ENCODE results near the gene DCAF11. TPM values are rescaled to one million over a fixed set of nuclear protein-coding genes. Genes with fewer than 3 reads are reported as not detected.
A peak's percentile ranks its signal among the peaks of the same experiment; 100 is the strongest.

DCAF11 gene
- total and polyA plus RNA-seq, 2 of the 13 experiments (the other 11 are each of a cell fraction or from before 2014, with no cell fraction given), result 150 to 257 TPM

- TF ChIP-seq ZNF567 (CRISPR knock-in tag; IDR thresholded peaks at IDR 0.05; ENCODE audit: borderline replicate concordance) (0 out of 2 replicates have a peak, but pooled peaks have one; percentile 2), ZFP36 (IDR thresholded peaks at IDR 0.05; ENCODE audit: borderline replicate concordance, low read depth, low read length, partially characterized antibody) (no peak), HHEX (CRISPR knock-in tag; IDR thresholded peaks at IDR 0.05) (no peak), NFRKB (IDR thresholded peaks at IDR 0.05) (no peak), RXRA (CRISPR knock-in tag; IDR thresholded peaks at IDR 0.05) (peak; percentile 19; the same call in 1 of the 2 replicates), ZNF556 (CRISPR knock-in tag; IDR thresholded peaks at IDR 0.05; ENCODE audit: borderline replicate concordance) (no peak; the same call in 1 of the 2 replicates), ATF7 (IDR thresholded peaks at IDR 0.05) (no peak), ATF7 (CRISPR knock-in tag; IDR thresholded peaks at IDR 0.05) (no peak; the same call in 1 of the 2 replicates), ZBTB3 (CRISPR knock-in tag; IDR thresholded peaks at IDR 0.05; ENCODE audit: borderline replicate concordance, low read depth) (0 out of 2 replicates have a peak, but pooled peaks have one; percentile 26), IKZF4 (CRISPR knock-in tag; IDR thresholded peaks at IDR 0.05; ENCODE audit: borderline replicate concordance, low read depth, not compliant biosample characterization) (peak; percentile 52), MEIS2 (CRISPR knock-in tag; IDR thresholded peaks at IDR 0.05) (no peak; the same call in 1 of the 2 replicates), NR2C2 (CRISPR knock-in tag; IDR thresholded peaks at IDR 0.05; ENCODE audit: borderline replicate concordance) (peak; percentile 37; the same call in 1 of the 2 replicates), RBFOX2 (IDR thresholded peaks at IDR 0.05; ENCODE audit: low read depth, low read length) (no peak), NCOA5 (CRISPR knock-in tag; IDR thresholded peaks at IDR 0.05) (no peak), ARNTL (CRISPR knock-in tag; IDR thresholded peaks at IDR 0.05) (0 out of 2 replicates have a peak, but pooled peaks have one; percentile 44), ATF4 (CRISPR knock-in tag; IDR thresholded peaks at IDR 0.05) (no peak), BRCA1 (CRISPR knock-in tag; IDR thresholded peaks at IDR 0.05) (no peak), ZKSCAN5 (CRISPR knock-in tag; IDR thresholded peaks at IDR 0.05) (peak; percentile 87), ATF7-NPFF (CRISPR knock-in tag; IDR thresholded peaks at IDR 0.05; ENCODE audit: low read depth) (no peak), ZNF772 (CRISPR knock-in tag; IDR thresholded peaks at IDR 0.05) (no peak), SP1 (IDR thresholded peaks at IDR 0.05) (peak; percentile 53; the same call in 1 of the 2 replicates), SP1 (CRISPR knock-in tag; IDR thresholded peaks at IDR 0.05) (no peak; the same call in 1 of the 2 replicates), SOX6 (IDR thresholded peaks at IDR 0.05) (no peak), SOX6 (CRISPR knock-in tag; IDR thresholded peaks at IDR 0.05) (0 out of 2 replicates have a peak, but pooled peaks have one; percentile 13), RBM22 (optimal IDR thresholded peaks at IDR 0.05; ENCODE audit: low read length) (peak; percentile 61), HNF4G (IDR thresholded peaks at IDR 0.05; ENCODE audit: borderline replicate concordance, low read depth, low read length) (no peak), HNF4G (CRISPR knock-in tag; IDR thresholded peaks at IDR 0.05; ENCODE audit: borderline replicate concordance, low read depth) (peak; percentile 17; the same call in 1 of the 2 replicates), RFXANK (CRISPR knock-in tag; IDR thresholded peaks at IDR 0.05) (no peak)
- TF ChIP-seq, protein P1, sequence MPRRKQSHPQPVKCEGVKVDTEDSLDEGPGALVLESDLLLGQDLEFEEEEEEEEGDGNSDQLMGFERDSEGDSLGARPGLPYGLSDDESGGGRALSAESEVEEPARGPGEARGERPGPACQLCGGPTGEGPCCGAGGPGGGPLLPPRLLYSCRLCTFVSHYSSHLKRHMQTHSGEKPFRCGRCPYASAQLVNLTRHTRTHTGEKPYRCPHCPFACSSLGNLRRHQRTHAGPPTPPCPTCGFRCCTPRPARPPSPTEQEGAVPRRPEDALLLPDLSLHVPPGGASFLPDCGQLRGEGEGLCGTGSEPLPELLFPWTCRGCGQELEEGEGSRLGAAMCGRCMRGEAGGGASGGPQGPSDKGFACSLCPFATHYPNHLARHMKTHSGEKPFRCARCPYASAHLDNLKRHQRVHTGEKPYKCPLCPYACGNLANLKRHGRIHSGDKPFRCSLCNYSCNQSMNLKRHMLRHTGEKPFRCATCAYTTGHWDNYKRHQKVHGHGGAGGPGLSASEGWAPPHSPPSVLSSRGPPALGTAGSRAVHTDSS (CRISPR knock-in tag; conservative IDR thresholded peaks at IDR 0.05), result no peak
- TF ChIP-seq, protein P2, sequence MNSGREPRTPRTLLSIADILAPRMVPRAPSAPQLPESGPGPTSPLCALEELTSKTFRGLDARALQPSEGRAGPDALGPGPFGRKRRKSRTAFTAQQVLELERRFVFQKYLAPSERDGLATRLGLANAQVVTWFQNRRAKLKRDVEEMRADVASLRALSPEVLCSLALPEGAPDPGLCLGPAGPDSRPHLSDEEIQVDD (CRISPR knock-in tag; IDR thresholded peaks at IDR 0.05; ENCODE audit: borderline replicate concordance), result 0 out of 2 replicates have a peak, but pooled peaks have one; percentile 12
Observed at GRCh38 chr14:24136684-24137528, 22.3 kb downstream of the DCAF11 start (continued).
